Suprapubic skin (tissue), 4 donors: ENCODE measurements around the gene NCR2. TPM values are rescaled to one million over a fixed set of nuclear protein-coding genes. Genes with fewer than 3 reads are reported as not detected.

ENCODE experiments used
- DNase-seq, 2 donors: peaks; one replicate each; pipeline ENCODE4 v3.0.0-alpha.2; 2019; ENCODE audit warnings: low spot score in 2 of 2
- H3K27ac ChIP-seq: fragments of 200-600 bp; sonication (generic); one replicate; pipeline ENCODE4 v1.5.1; 2019
- H3K27me3 ChIP-seq: fragments of 200-600 bp; sonication (generic); one replicate; pipeline ENCODE4 v1.5.1; 2019
- H3K36me3 ChIP-seq: fragments of 200-600 bp; sonication (generic); one replicate; pipeline ENCODE4 v1.5.1; 2019
- H3K4me1 ChIP-seq: fragments of 200-600 bp; sonication (generic); one replicate; pipeline ENCODE4 v1.5.1; 2019
- H3K4me3 ChIP-seq: fragments of 200-600 bp; sonication (generic); one replicate; pipeline ENCODE4 v1.5.1; 2019; ENCODE audit warnings: mild to moderate bottlenecking
- H3K9me3 ChIP-seq: fragments of 200-600 bp; sonication (generic); one replicate; pipeline ENCODE4 v1.5.1; 2019
- EP300 ChIP-seq: sonication (generic); formaldehyde crosslinking; IDR thresholded peaks from one replicate; pipeline ENCODE4 v1.6.1; 2017; ENCODE audit warnings: antibody characterized with exemption
- POLR2A ChIP-seq, 2 donors: fragments of 450-650 bp; IDR thresholded peaks; one replicate each; pipeline ENCODE4 v1.6.1; 2017; ENCODE audit warnings: antibody characterized with exemption in 2 of 2, mild to moderate bottlenecking in 2 of 2, moderate library complexity in 2 of 2
- POLR2AphosphoS5 ChIP-seq, 3 donors: sonication (generic); formaldehyde crosslinking; IDR thresholded peaks; one replicate each; pipeline ENCODE4 v1.6.1; 2017; ENCODE audit warnings: antibody characterized with exemption in 3 of 3
- WGBS: methylation state at CpG from one replicate; pipeline ENCODE4 v1.1.5; 2018; 5-methylcytosine and 5-hydroxymethylcytosine counted together
- total RNA-seq, 4 donors: library from RNA; depleted of rRNA; stranded (reverse); fragments of >200 nt; gene quantifications; one replicate each; pipeline ENCODE4 v1.1.0, GENCODE V29; 2016
- TF ChIP-seq, protein P1 (sequence below), 2 donors: fragments of 200-600 bp in 1 of 2; fragments of 450-650 bp in 1 of 2; sonication (generic) in 1 of 2; IDR thresholded peaks; one replicate each; pipeline ENCODE4 v1.5.1; 2016 to 2019; ENCODE audit warnings: antibody characterized with exemption in 2 of 2, mild to moderate bottlenecking in 1 of 2, moderate library complexity in 1 of 2

Gene NCR2
- total RNA-seq, 4 donors from 2014 or later = not detected

DNA sequence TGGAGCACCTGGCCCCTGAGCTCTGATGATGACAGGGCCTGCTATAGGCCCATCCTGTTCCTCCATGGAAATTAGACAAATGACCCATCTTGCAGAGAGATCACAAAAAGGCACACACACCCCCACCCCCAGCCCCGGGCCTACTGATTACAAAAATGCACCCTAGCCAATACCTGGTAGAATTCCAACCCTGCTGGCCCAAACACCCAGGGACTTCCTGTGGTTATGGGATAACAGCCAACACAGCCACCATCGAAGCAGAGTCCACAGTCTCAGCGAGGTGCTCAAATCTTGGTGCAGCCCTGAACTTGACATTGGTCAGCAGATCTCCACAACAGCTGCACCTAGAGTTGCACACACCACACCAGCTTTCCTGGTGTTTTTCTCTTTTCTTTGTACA, 17.0 kb downstream of the NCR2 start:
- WGBS = 44% methylated on average over 3 of the region's 3 CpGs
- H3K27me3 ChIP-seq = peaks cover 62% of the 10 kb centered on the region
- no peak for DNase-seq
- TF ChIP-seq POLR2AphosphoS5 (IDR thresholded peaks at IDR 0.05) (no peak), EP300 (no peak), POLR2A (IDR thresholded peaks at IDR 0.05) (no peak)
- TF ChIP-seq, protein P1, sequence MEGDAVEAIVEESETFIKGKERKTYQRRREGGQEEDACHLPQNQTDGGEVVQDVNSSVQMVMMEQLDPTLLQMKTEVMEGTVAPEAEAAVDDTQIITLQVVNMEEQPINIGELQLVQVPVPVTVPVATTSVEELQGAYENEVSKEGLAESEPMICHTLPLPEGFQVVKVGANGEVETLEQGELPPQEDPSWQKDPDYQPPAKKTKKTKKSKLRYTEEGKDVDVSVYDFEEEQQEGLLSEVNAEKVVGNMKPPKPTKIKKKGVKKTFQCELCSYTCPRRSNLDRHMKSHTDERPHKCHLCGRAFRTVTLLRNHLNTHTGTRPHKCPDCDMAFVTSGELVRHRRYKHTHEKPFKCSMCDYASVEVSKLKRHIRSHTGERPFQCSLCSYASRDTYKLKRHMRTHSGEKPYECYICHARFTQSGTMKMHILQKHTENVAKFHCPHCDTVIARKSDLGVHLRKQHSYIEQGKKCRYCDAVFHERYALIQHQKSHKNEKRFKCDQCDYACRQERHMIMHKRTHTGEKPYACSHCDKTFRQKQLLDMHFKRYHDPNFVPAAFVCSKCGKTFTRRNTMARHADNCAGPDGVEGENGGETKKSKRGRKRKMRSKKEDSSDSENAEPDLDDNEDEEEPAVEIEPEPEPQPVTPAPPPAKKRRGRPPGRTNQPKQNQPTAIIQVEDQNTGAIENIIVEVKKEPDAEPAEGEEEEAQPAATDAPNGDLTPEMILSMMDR (IDR thresholded peaks at IDR 0.05) = no peak
- H3K4me3 ChIP-seq = no peak overlapping the region
- no peaks in the 10 kb centered on the region for H3K9me3 ChIP-seq
- no peaks in the 10 kb centered on the region for H3K36me3 ChIP-seq
- H3K4me1 ChIP-seq = no peaks in the 10 kb centered on the region
- no peak overlapping the region for H3K27ac ChIP-seq

DNA sequence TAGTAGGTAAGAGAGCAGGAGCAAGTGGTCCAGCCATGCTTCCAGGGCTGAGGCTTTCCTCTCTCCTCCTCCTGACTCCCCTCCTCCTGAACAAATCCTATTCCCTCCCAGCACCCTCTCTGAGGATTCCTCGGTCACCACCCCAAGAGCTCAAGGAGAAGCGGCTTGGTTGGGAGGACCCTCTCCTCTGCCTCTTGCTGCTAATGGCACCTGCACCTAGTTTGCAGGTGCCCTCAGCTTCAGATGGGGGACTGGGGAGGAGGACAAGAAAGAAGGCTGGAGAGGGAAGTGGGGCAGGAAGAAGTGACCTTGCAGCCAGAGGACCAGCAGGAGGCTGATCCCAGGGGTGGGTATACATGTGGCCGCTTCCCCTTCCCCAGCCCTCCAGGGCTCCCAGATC, 17.5 kb downstream of the NCR2 start:
- DNase-seq = no peak
- H3K9me3 ChIP-seq = no peaks in the 10 kb centered on the region
- no peaks in the 10 kb centered on the region for H3K36me3 ChIP-seq
- H3K4me3 ChIP-seq = no peak overlapping the region
- H3K27ac ChIP-seq = no peak overlapping the region
- WGBS = 85% methylated on average over 3 of the region's 3 CpGs
- TF ChIP-seq EP300 (no peak), POLR2AphosphoS5 (IDR thresholded peaks at IDR 0.05) (no peak), POLR2A (IDR thresholded peaks at IDR 0.05) (no peak)
- TF ChIP-seq, protein P1 (IDR thresholded peaks at IDR 0.05) = no peak
- no peaks in the 10 kb centered on the region for H3K4me1 ChIP-seq
- peaks cover 61% of the 10 kb centered on the region for H3K27me3 ChIP-seq

- TF ChIP-seq EP300 (no peak), POLR2A (IDR thresholded peaks at IDR 0.05) (no peak), POLR2AphosphoS5 (IDR thresholded peaks at IDR 0.05) (no peak)
- TF ChIP-seq, protein P1 (IDR thresholded peaks at IDR 0.05) = no peak
- DNase-seq = no peak
- Histone ChIP-seq H3K27ac (no peak overlapping the region), H3K4me3 (no peak overlapping the region), H3K27me3 (peaks cover 58% of the 10 kb centered on the region), H3K36me3 (no peaks in the 10 kb centered on the region), H3K4me1 (no peaks in the 10 kb centered on the region), H3K9me3 (no peaks in the 10 kb centered on the region)
- WGBS = 53% methylated on average over 3 of the region's 3 CpGs
Observed at GRCh38 chr6:41353333-41353732, 17.9 kb downstream of the NCR2 start.

GRCh38 chr6:41355952-41356351, 20.5 kb downstream of the NCR2 start:
- H3K4me1 ChIP-seq = no peaks in the 10 kb centered on the region
- DNase-seq = no peak
- WGBS = 69% methylated on average over 4 of the region's 4 CpGs
- H3K27ac ChIP-seq = no peak overlapping the region
- H3K36me3 ChIP-seq = no peaks in the 10 kb centered on the region
- no peak for TF ChIP-seq POLR2AphosphoS5 (IDR thresholded peaks at IDR 0.05)
- TF ChIP-seq EP300 = no peak
- TF ChIP-seq, protein P1 (IDR thresholded peaks at IDR 0.05) = no peak
- TF ChIP-seq POLR2A (IDR thresholded peaks at IDR 0.05) = no peak
- peaks cover 54% of the 10 kb centered on the region for H3K27me3 ChIP-seq
- no peak overlapping the region for H3K4me3 ChIP-seq
- peaks cover 4% of the 10 kb centered on the region for H3K9me3 ChIP-seq

DNA sequence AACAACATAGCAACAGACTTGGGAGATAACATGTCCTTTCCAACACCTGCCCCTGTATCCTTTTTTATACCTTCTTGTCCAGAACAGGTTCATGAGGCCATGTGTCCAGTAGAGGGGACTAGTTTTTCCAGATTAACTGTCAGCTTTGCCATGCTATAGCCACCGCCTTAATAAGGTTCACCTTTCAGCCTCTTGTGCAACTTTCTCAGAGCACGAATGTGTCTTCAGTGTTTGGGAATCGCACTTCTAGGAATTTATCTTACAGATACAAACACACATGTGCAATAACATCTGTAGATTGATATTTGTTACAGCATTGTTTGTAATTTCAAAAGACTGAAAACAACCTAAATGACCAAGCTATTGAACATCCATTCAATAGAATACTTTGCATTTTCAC, 21.4 kb downstream of the NCR2 start:
- peaks cover 56% of the 10 kb centered on the region for H3K27me3 ChIP-seq
- no peak for DNase-seq
- no peak overlapping the region for H3K4me3 ChIP-seq
- TF ChIP-seq EP300 (no peak), POLR2A (IDR thresholded peaks at IDR 0.05) (no peak), POLR2AphosphoS5 (IDR thresholded peaks at IDR 0.05) (no peak)
- TF ChIP-seq, protein P1 (IDR thresholded peaks at IDR 0.05) = no peak
- peaks cover 4% of the 10 kb centered on the region for H3K9me3 ChIP-seq
- no peaks in the 10 kb centered on the region for H3K36me3 ChIP-seq
- 85% methylated on average over 3 of the region's 3 CpGs for WGBS
- no peak overlapping the region for H3K27ac ChIP-seq
- H3K4me1 ChIP-seq = no peaks in the 10 kb centered on the region
